ENCODE results near the gene KRT6B.

Gene KRT6B

DNA sequence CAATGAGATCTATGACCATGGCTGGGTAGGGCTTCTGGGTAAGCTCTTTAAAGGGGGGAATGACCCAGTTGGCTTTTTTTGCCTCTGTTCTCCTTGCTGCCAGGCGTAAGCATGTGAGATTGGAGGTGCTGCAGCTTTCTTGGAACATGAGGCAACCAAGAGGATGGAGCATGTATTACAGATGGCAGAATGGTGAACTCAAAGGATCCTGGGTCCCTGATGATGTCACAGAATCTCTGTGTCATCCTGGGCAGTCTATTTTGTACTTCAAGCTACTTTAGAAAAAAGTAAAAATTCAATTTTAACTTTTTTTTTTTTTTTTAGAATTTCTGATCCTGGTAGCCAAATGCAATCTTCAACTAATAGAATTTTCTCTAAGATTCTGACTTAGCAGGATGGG is 53.8 kb downstream of the KRT6B start:
- H3K27me3 ChIP-seq (ENCODE audit: insufficient read depth, low read length, poor library complexity, severe bottlenecking): no peaks in the 10 kb centered on the region
- H3F3A ChIP-seq (ENCODE audit: low read depth): no peaks in the 10 kb centered on the region
- H3K4me2 ChIP-seq (ENCODE audit: low read depth, low read length, poor library complexity, severe bottlenecking): no peak overlapping the region
- no peaks in the 10 kb centered on the region for H3K4me1 ChIP-seq (ENCODE audit: insufficient read depth, low read length, poor library complexity, severe bottlenecking)
- TF ChIP-seq, protein P1, sequence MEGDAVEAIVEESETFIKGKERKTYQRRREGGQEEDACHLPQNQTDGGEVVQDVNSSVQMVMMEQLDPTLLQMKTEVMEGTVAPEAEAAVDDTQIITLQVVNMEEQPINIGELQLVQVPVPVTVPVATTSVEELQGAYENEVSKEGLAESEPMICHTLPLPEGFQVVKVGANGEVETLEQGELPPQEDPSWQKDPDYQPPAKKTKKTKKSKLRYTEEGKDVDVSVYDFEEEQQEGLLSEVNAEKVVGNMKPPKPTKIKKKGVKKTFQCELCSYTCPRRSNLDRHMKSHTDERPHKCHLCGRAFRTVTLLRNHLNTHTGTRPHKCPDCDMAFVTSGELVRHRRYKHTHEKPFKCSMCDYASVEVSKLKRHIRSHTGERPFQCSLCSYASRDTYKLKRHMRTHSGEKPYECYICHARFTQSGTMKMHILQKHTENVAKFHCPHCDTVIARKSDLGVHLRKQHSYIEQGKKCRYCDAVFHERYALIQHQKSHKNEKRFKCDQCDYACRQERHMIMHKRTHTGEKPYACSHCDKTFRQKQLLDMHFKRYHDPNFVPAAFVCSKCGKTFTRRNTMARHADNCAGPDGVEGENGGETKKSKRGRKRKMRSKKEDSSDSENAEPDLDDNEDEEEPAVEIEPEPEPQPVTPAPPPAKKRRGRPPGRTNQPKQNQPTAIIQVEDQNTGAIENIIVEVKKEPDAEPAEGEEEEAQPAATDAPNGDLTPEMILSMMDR (conservative IDR thresholded peaks at IDR 0.05; ENCODE audit: low read length): no peak
- TF ChIP-seq EZH2phosphoT487 (IDR thresholded peaks at IDR 0.05; ENCODE audit: borderline replicate concordance): no peak
- no peak overlapping the region for H3K9ac ChIP-seq (ENCODE audit: low read depth, low read length, poor library complexity, severe bottlenecking)
- H3K9me2 ChIP-seq (replicated peaks; ENCODE audit: low read depth, low read length): no peaks in the 10 kb centered on the region
- H3K9me3 ChIP-seq (ENCODE audit: insufficient read depth, low read depth, low read length): no peaks in the 10 kb centered on the region
- no peaks in the 10 kb centered on the region for H4K20me1 ChIP-seq (ENCODE audit: insufficient read depth, low read length, poor library complexity, severe bottlenecking)
- H3K36me3 ChIP-seq (ENCODE audit: insufficient read depth, low read length): no peaks in the 10 kb centered on the region
- no peak overlapping the region for H2AFZ ChIP-seq (ENCODE audit: low read length)
- H3K79me2 ChIP-seq (ENCODE audit: insufficient read depth, low read length): no peaks in the 10 kb centered on the region
- no peak overlapping the region for H3K4me3 ChIP-seq (ENCODE audit: low read length, poor library complexity, severe bottlenecking)

DNA sequence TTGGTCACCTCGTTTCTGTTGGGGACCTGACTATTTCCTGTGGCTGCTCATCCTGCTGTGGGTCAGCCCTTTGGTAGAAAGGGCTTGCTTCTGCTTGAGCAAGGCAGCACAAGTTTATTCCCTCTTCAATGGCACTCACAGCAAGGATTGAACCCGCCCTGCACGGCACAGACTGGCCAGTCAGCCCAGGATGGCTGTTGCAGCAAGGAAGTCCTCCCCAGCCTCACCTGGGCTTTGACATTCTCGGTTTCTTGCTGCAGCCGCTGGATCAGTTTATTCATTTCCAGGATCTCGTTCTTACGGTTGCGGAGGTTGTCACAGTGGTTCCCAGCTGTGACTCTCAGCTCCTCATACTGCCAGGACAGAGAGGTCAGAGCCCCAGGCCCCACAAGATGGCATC is 55.3 kb downstream of the KRT6B start:
- Histone ChIP-seq H3K79me2 (ENCODE audit: insufficient read depth, low read length) (no peaks in the 10 kb centered on the region), H3K27me3 (ENCODE audit: insufficient read depth, low read length, poor library complexity, severe bottlenecking) (no peaks in the 10 kb centered on the region), H3K9ac (ENCODE audit: low read depth, low read length, poor library complexity, severe bottlenecking) (no peak overlapping the region), H4K20me1 (ENCODE audit: insufficient read depth, low read length, poor library complexity, severe bottlenecking) (no peaks in the 10 kb centered on the region), H3K4me3 (ENCODE audit: low read length, poor library complexity, severe bottlenecking) (no peak overlapping the region), H2AFZ (ENCODE audit: low read length) (no peak overlapping the region), H3K36me3 (ENCODE audit: insufficient read depth, low read length) (no peaks in the 10 kb centered on the region), H3F3A (ENCODE audit: low read depth) (no peaks in the 10 kb centered on the region), H3K9me2 (replicated peaks; ENCODE audit: low read depth, low read length) (no peaks in the 10 kb centered on the region), H3K4me1 (ENCODE audit: insufficient read depth, low read length, poor library complexity, severe bottlenecking) (no peaks in the 10 kb centered on the region), H3K9me3 (ENCODE audit: insufficient read depth, low read depth, low read length) (no peaks in the 10 kb centered on the region), H3K4me2 (ENCODE audit: low read depth, low read length, poor library complexity, severe bottlenecking) (no peak overlapping the region)
- TF ChIP-seq, protein P1 (conservative IDR thresholded peaks at IDR 0.05; ENCODE audit: low read length): no peak
- no peak for TF ChIP-seq EZH2phosphoT487 (IDR thresholded peaks at IDR 0.05; ENCODE audit: borderline replicate concordance)
